ENCODE measurements around the gene LIPG.
A peak's percentile ranks its signal among the peaks of the same experiment; 100 is the strongest.

Gene LIPG

DNA sequence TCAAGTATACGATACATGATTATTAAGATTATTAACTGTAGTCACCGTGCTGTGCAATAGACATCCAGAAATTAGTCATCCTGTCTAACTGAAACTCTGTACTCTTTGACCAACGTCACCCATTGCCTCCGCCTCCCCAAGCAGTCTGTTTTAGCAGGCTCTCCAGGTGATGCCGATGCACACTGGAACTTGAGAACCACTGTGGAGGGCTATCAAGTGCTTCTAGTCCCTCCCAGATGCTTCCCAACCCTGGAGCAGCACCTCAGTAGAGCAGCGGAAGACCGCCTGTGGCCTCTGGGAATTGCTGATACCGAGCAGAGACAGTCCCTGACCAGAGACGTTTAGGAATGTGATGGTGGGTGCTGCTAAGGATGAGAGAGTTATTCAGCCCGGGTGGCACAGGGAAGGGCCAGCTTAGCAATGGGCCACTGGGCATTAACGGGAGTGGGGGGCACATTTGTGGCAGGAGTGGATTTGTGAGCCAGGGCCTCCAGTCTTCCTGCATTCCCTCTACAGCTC is 50.7 kb downstream of the LIPG start:
- no peak for TF ChIP-seq JUND (IDR thresholded peaks at IDR 0.05; ENCODE audit: low read depth)
- in situ Hi-C loops (cut with HindIII; ENCODE audit: low pct_unique_long_range_greater_than_20kb, low sequenced_read_pairs): no loop called here
- DNase-seq (ENCODE audit: low read depth in 1 of 2, low spot score in 1 of 2): no peak

DNA sequence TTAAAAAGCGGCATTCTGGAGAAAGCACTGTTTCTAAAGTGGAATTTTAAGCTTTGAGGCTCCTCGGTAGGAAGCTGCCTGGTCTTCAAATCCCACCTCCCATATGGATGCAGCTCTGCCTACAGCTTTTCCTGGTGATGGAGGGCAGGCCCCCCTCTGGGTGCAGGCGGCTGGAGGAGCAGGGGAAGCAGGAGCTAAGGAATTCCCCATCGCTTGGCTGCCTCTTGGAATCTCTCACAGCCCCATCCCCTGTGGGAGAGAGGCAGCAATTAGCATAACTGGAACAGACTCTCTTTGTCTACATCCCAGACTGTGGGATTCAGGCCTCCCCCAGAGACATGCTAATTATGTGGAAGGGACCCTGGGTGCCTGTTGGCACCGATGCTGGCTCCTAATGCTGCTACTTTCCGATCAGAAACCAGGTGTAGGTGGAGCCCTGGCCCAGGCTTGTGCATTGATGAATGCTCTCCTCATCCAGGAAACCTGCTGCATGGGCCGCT is 51.3 kb downstream of the LIPG start:
- no peak for DNase-seq (ENCODE audit: low read depth in 1 of 2, low spot score in 1 of 2)
- in situ Hi-C loops (cut with HindIII; ENCODE audit: low pct_unique_long_range_greater_than_20kb, low sequenced_read_pairs): no loop called here
- no peak for TF ChIP-seq JUND (IDR thresholded peaks at IDR 0.05; ENCODE audit: low read depth)

DNA sequence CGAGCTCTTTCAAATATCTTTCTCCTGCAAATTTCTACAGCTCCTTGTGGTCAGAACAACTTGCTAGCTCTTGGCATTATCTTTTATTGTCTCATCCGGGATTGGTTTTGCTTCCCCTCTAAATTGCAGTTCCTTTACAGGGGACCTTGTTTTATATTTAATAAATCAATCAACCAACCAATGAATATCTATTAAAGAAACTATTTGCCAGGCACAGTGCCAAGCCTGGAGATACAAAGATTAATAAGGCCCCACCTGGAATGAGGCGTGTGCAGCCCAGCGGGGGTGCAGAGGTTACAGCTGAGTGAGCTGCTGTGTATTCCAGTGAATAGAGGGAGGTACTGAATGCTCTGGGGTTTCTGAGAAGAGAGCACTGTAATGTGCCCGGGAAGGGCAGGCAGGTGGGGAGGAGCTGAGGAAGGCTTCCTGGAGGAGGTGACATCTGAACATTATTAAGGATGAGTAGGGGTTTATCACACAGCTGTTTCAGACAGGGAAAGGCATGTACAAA is 51.8 kb downstream of the LIPG start:
- in situ Hi-C loops (cut with HindIII; ENCODE audit: low pct_unique_long_range_greater_than_20kb, low sequenced_read_pairs): no loop called here
- TF ChIP-seq JUND (IDR thresholded peaks at IDR 0.05; ENCODE audit: low read depth): no peak
- DNase-seq (ENCODE audit: low read depth in 1 of 2, low spot score in 1 of 2): no peak

DNA sequence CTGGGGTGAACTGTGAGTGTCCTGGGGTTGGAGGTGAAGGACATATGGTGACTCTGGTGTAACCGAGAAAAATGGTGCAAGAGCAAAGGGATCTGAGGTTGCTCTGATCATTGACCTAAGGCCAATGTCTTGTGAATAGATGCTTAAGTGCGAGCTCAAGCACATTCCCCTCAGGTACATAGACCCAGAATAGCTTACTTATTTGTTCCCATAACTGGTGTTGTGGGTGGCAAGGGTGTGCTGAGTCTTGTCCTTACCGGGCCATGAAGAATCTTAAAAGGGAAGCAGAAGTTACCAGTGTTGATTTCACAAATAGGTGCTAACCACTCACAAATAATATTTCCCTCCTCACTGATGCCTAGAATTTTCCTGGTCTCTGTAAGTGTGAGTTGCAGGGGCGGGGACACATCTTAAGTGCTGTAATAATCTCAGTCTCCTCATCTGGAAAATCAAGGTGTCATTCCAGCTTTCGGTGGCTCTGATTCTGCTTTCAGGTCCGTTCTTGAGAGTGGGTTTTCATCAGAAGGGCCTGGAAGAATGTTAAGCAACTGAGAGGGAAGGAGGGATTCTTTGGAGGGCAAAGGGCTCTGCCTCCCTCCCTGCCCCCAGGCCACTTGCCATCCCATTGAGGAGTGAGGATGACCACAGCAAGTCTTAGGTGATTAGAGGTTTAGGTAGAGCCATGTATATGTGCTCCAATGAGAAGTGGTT is 54.9 kb downstream of the LIPG start:
- TF ChIP-seq JUND (IDR thresholded peaks at IDR 0.05; ENCODE audit: low read depth): no peak
- DNase-seq (ENCODE audit: low read depth in 1 of 2, low spot score in 1 of 2): no peak
- in situ Hi-C loops (cut with HindIII; ENCODE audit: low pct_unique_long_range_greater_than_20kb, low sequenced_read_pairs): no loop called here

DNA sequence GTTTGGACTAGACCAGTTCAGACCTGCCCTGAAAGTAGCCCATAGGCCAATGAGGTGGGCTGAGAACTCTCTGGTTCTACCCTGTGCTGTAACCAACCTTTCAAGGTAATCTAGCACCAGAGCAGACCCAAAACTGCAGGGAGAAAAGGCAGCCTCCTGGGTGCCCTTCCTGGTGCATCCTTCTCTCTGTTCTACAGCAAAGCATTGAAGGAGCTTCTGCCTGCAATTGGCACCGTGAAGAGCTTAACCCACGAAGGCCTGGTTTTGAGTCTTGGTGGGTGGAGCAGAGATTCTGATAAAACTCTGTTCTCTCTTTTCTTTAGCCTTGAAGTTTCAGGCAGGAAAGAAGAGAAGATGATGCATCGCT is 55.5 kb downstream of the LIPG start:
- DNase-seq (ENCODE audit: low read depth in 1 of 2, low spot score in 1 of 2): no peak
- TF ChIP-seq JUND (IDR thresholded peaks at IDR 0.05; ENCODE audit: low read depth): no peak
- in situ Hi-C loops (cut with HindIII; ENCODE audit: low pct_unique_long_range_greater_than_20kb, low sequenced_read_pairs): no loop called here

DNA sequence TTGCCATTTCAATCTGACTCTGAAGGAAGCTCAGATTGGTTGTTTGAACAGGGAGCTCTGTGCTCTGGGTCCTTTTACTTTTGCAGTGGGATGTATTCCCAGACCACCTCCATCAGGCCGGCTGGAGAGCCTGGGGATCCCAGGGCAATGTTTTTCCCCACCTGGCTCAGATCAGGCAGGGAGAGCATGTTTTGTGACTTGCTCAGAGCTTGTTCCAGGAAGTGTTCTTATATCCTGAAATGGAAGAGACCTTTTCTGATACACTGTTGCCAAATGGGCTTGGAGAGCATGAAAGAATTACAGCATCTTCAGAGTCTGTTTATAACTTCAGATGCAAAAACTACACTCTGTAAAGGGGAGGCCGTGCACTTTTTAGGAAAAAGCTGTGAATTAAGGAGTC is 56.0 kb downstream of the LIPG start:
- DNase-seq (ENCODE audit: low read depth in 1 of 2, low spot score in 1 of 2): no peak
- no peak for TF ChIP-seq JUND (IDR thresholded peaks at IDR 0.05; ENCODE audit: low read depth)
- in situ Hi-C loops (cut with HindIII; ENCODE audit: low pct_unique_long_range_greater_than_20kb, low sequenced_read_pairs): no loop called here

DNA sequence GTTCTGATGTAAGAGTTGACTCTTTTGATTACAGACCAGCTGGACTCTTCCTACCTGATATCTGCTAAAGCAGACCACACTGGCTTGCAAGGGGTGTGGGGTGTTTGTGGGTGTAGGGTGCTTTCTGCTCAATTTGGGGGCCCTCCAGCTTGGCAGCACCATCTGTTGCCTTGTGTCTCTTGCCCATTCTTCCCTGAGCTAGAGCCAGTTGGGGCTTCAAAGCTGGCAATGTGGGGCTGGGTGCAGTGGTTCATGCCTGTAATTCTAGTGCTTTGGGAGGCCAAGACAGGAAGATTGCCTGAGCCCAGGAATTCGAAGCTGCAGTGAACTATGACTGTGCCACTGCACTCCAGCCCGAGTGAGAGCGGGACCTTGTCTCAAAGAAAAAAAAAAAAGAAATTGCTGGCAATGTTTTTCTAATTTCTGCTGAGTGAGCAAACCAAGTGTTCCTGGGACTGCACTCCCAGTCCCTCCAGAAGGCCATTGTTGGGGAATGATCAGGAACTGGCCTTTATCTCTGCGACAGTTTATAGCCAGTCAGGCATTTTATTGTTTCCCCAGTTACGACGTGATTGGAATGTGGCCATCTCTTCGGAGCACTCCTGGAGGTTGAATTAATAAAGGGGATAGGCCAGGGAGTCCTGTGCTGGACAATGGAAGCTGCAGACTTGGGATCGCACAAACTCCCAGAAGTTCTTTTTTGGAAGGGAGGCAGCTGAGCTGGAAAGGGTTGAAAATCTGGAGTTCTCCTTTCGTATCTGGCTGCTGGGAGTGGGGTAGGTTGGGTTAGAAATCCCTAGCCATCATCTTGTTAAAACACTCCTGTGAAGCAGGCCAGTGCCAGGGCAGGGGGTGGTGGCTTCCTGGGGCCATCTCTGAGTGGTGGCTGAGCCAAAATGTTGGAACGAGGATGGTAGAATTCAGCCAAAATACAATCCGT is 57.2 kb downstream of the LIPG start:
- no peak for DNase-seq (ENCODE audit: low read depth in 1 of 2, low spot score in 1 of 2)
- in situ Hi-C loops (cut with HindIII; ENCODE audit: low pct_unique_long_range_greater_than_20kb, low sequenced_read_pairs): no loop called here
- no peak for TF ChIP-seq JUND (IDR thresholded peaks at IDR 0.05; ENCODE audit: low read depth)

DNA sequence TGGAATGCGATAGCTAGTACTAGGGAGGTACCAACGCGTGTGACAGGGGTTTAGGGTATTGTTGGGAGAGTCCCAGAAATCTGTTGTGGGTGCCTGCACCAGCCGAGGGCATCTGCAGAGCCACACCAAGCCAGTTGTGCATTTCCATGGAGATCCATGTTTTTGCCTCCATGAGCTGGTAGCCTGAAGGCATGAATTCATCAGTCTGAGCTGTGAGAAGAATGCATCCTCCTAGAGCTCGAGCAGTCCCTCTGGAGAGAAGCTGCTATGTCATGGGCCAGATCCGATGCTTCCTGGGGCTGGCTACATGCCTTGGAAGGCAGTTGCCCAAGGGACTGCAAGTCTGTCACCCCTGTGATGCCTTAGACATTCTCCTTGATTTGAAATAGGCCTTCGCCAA is 57.9 kb downstream of the LIPG start:
- no peak for DNase-seq (ENCODE audit: low read depth in 1 of 2, low spot score in 1 of 2)
- in situ Hi-C loops (cut with HindIII; ENCODE audit: low pct_unique_long_range_greater_than_20kb, low sequenced_read_pairs): no loop called here
- no peak for TF ChIP-seq JUND (IDR thresholded peaks at IDR 0.05; ENCODE audit: low read depth)

DNA sequence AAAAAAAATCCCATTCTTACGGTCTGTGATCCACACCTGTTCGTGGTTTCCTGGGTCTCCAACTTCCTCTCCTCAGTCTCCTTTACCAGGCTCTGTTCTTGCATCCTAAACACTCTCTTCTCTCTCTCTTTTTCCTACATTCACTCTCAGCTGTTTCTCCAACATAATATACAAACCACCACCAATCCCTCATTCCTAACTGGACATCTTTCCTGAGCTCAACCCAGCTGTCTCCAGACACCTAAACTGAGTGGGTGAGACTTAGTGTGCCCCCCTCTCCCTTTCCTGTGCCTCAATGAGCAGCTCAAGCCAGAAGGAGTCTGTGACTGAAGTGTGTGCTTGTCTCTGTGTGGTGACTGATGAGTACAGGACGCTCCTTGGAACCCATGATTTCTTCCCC is 59.4 kb downstream of the LIPG start:
- in situ Hi-C loops (cut with HindIII; ENCODE audit: low pct_unique_long_range_greater_than_20kb, low sequenced_read_pairs): no loop called here
- no peak for TF ChIP-seq JUND (IDR thresholded peaks at IDR 0.05; ENCODE audit: low read depth)
- no peak for DNase-seq (ENCODE audit: low read depth in 1 of 2, low spot score in 1 of 2)

DNA sequence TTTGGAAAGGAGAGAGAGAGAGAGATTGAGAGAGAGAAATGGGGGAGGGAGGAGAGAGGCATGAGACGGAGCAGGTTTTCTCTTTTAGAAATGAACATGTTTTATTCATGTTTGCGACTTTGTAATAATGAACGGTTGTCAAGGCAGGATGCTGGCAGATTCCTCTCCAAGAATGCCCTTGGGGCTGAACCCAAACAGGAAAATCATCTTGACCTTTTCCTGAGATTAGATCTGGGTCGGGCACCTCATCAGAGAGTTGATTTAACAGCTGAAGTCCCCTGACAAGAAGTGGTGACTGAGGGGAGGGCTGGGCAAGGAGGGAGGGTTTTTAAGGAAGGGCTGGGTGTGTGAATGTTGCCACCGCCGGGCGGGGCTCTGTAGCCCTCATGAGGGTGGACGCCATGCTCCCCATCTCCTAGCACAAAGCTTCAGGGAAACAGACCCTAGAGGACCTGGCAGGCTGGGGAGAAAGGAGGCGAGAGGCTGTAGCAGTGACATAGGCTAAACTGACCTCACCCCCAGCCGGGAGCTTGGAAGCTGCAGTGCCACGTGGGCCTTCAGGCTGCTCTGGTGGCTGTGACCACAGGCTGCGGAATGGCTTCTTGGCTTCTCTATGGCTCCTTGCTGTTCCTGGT is 60.0 kb downstream of the LIPG start:
- no peak for TF ChIP-seq JUND (IDR thresholded peaks at IDR 0.05; ENCODE audit: low read depth)
- DNase-seq (ENCODE audit: low read depth in 1 of 2, low spot score in 1 of 2): no peak
- in situ Hi-C loops (cut with HindIII; ENCODE audit: low pct_unique_long_range_greater_than_20kb, low sequenced_read_pairs): no loop called here

DNA sequence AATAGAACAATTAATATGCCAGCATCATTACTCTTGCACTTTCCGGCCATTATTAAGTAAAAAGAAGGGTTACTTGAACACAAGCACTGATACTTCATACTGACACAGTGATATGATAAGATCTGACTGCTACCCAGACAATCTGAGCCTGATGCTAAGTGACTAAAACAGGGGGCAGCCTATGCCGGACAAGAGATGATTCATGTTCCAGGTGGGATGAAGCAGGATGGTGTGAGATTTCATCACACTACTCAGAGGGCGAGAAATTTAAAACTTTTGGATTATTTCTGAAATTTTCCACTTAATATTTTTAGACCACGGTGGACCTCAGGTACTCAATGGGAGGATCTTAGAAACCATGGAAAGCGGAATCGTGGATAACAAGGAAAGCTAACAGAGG is 61.7 kb downstream of the LIPG start:
- no peak for TF ChIP-seq JUND (IDR thresholded peaks at IDR 0.05; ENCODE audit: low read depth)
- in situ Hi-C loops (cut with HindIII; ENCODE audit: low pct_unique_long_range_greater_than_20kb, low sequenced_read_pairs): no loop called here
- no peak for DNase-seq (ENCODE audit: low read depth in 1 of 2, low spot score in 1 of 2)

DNA sequence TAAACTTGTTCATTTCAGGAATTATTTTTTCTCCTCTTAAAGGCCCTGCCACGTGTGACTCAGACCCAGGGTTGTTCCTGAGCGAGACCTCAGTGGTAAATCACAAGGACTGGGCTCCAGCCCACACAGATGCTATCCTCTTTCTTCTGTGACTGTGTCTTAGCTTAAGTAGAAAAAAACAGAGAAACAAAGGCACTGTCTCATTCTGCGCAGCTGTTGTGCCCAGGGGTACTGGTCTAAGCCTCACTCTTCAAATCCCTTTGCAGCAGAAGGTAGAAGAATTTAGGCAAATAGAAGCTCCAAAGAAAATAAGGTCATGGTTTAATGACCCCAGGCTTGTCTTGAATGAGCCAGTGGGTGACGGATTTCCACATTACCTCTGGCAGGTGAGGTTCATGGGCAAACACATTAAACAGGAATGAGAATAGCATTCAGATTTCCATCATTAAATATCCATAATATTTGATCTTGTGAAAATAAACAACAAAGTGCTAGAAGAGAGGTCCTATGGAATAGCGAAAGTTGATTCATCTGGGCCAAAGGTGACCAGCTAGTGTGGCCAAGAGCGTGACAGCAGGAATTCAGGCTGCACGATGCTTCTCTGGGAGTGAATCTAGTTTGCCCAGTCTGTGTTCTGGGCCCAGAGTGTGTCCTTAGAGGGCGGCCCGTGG is 63.3 kb downstream of the LIPG start:
- peak in 1 of 2 experiments; percentile 13 for DNase-seq (ENCODE audit: low read depth in 1 of 2, low spot score in 1 of 2)
- no peak for TF ChIP-seq JUND (IDR thresholded peaks at IDR 0.05; ENCODE audit: low read depth)
- in situ Hi-C loops (cut with HindIII; ENCODE audit: low pct_unique_long_range_greater_than_20kb, low sequenced_read_pairs): no loop called here
